ENCODE measurements around the gene NR4A3. TPM values are rescaled to one million over a fixed set of nuclear protein-coding genes. Genes with fewer than 3 reads are reported as not detected.

Gene NR4A3
- total and polyA plus RNA-seq, 2 experiments from 2014 or later: 2.4 to 2.9 TPM

GRCh38 chr9:99867968-99868367, 46.3 kb downstream of the NR4A3 start:
- H3K4me3 ChIP-seq: no peak overlapping the region
- no peak for TF ChIP-seq EZH2 (IDR thresholded peaks at IDR 0.05; ENCODE audit: borderline replicate concordance)
- TF ChIP-seq EZH2phosphoT487 (IDR thresholded peaks at IDR 0.05; ENCODE audit: low read depth, severe bottlenecking, unreplicated experiment): no peak
- no peak for TF ChIP-seq CTCF (IDR thresholded peaks at IDR 0.05; ENCODE audit: poor library complexity)
- no peak for DNase-seq (ENCODE audit: low spot score)
- no peaks in the 10 kb centered on the region for H3K4me1 ChIP-seq (ENCODE audit: insufficient read depth)
- H4K20me1 ChIP-seq (ENCODE audit: insufficient read depth, poor library complexity, severe bottlenecking): no peaks in the 10 kb centered on the region
- H3K27ac ChIP-seq: no peak overlapping the region
- H2AFZ ChIP-seq: no peak overlapping the region
- H3K4me2 ChIP-seq: no peak overlapping the region
- no peaks in the 10 kb centered on the region for H3K36me3 ChIP-seq (replicated peaks; ENCODE audit: insufficient read depth, low read depth)
- H3K9me2 ChIP-seq (replicated peaks; ENCODE audit: insufficient read depth): no peaks in the 10 kb centered on the region
- no peaks in the 10 kb centered on the region for H3K27me3 ChIP-seq
- H3K9me3 ChIP-seq (ENCODE audit: low read depth): no peaks in the 10 kb centered on the region
- H3K79me2 ChIP-seq: no peaks in the 10 kb centered on the region

GRCh38 chr9:99868845-99869244, 47.2 kb downstream of the NR4A3 start:
- no peaks in the 10 kb centered on the region for H3K27me3 ChIP-seq
- no peaks in the 10 kb centered on the region for H4K20me1 ChIP-seq (ENCODE audit: insufficient read depth, poor library complexity, severe bottlenecking)
- H2AFZ ChIP-seq: no peak overlapping the region
- H3K4me3 ChIP-seq: no peak overlapping the region
- no peak for DNase-seq (ENCODE audit: low spot score)
- no peak overlapping the region for H3K4me2 ChIP-seq
- no peaks in the 10 kb centered on the region for H3K9me3 ChIP-seq (ENCODE audit: low read depth)
- H3K4me1 ChIP-seq (ENCODE audit: insufficient read depth): no peaks in the 10 kb centered on the region
- no peak overlapping the region for H3K27ac ChIP-seq
- H3K79me2 ChIP-seq: no peaks in the 10 kb centered on the region
- no peaks in the 10 kb centered on the region for H3K9me2 ChIP-seq (replicated peaks; ENCODE audit: insufficient read depth)
- TF ChIP-seq CTCF (IDR thresholded peaks at IDR 0.05; ENCODE audit: poor library complexity) (no peak), EZH2phosphoT487 (IDR thresholded peaks at IDR 0.05; ENCODE audit: low read depth, severe bottlenecking, unreplicated experiment) (no peak), EZH2 (IDR thresholded peaks at IDR 0.05; ENCODE audit: borderline replicate concordance) (no peak)
- WGBS (ENCODE audit: low lambda C conversion rate, missing lambda C conversion rate): 92% methylated on average over 2 of the region's 2 CpGs
- H3K36me3 ChIP-seq (replicated peaks; ENCODE audit: insufficient read depth, low read depth): no peaks in the 10 kb centered on the region

GRCh38 chr9:99870126-99870525, 48.4 kb downstream of the NR4A3 start:
- no peak for TF ChIP-seq EZH2 (IDR thresholded peaks at IDR 0.05; ENCODE audit: borderline replicate concordance)

DNA sequence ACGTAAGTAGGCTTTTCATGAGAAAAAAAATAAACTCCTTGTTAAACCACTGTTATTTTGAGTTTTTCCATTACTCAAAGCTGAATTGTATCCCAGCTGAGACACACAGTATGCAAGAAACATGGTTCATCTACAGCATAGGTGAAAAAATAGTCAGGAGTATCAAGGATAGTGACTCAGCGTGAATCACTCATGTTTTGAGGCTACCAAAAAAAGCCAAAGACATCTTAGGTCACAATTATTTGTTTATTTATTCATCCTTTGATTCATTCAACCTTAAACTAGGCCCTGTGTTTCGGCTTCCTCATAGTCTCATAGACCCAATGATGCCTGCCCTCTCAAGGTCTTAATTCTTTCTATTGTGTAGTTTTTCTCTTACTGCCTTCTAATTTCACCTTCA, 51.8 kb downstream of the NR4A3 start:
- no peak overlapping the region for H3K27ac ChIP-seq
- no peaks in the 10 kb centered on the region for H3K27me3 ChIP-seq
- no peaks in the 10 kb centered on the region for H3K9me3 ChIP-seq (ENCODE audit: low read depth)
- H4K20me1 ChIP-seq (ENCODE audit: insufficient read depth, poor library complexity, severe bottlenecking): no peaks in the 10 kb centered on the region
- no peak overlapping the region for H2AFZ ChIP-seq
- no peaks in the 10 kb centered on the region for H3K9me2 ChIP-seq (replicated peaks; ENCODE audit: insufficient read depth)
- no peak for DNase-seq (ENCODE audit: low spot score)
- H3K36me3 ChIP-seq (replicated peaks; ENCODE audit: insufficient read depth, low read depth): no peaks in the 10 kb centered on the region
- H3K79me2 ChIP-seq: no peaks in the 10 kb centered on the region
- H3K4me2 ChIP-seq: no peak overlapping the region
- H3K4me1 ChIP-seq (ENCODE audit: insufficient read depth): no peaks in the 10 kb centered on the region
- WGBS (ENCODE audit: low lambda C conversion rate, missing lambda C conversion rate): 96% methylated on average over 3 of the region's 3 CpGs
- no peak overlapping the region for H3K4me3 ChIP-seq
- no peak for TF ChIP-seq CTCF (IDR thresholded peaks at IDR 0.05; ENCODE audit: poor library complexity)
- TF ChIP-seq EZH2phosphoT487 (IDR thresholded peaks at IDR 0.05; ENCODE audit: low read depth, severe bottlenecking, unreplicated experiment): no peak
- TF ChIP-seq EZH2 (IDR thresholded peaks at IDR 0.05; ENCODE audit: borderline replicate concordance): no peak

More at GRCh38 chr9:99870126-99870525, 48.4 kb downstream of the NR4A3 start:
- Histone ChIP-seq H4K20me1 (ENCODE audit: insufficient read depth, poor library complexity, severe bottlenecking) (no peaks in the 10 kb centered on the region), H3K4me1 (ENCODE audit: insufficient read depth) (no peaks in the 10 kb centered on the region), H2AFZ (no peak overlapping the region), H3K79me2 (no peaks in the 10 kb centered on the region), H3K9me3 (ENCODE audit: low read depth) (no peaks in the 10 kb centered on the region), H3K27me3 (no peaks in the 10 kb centered on the region), H3K27ac (no peak overlapping the region), H3K9me2 (replicated peaks; ENCODE audit: insufficient read depth) (no peaks in the 10 kb centered on the region), H3K36me3 (replicated peaks; ENCODE audit: insufficient read depth, low read depth) (no peaks in the 10 kb centered on the region), H3K4me2 (no peak overlapping the region), H3K4me3 (no peak overlapping the region)
- DNase-seq (ENCODE audit: low spot score): no peak
- WGBS (ENCODE audit: low lambda C conversion rate, missing lambda C conversion rate): 90% methylated on average over 5 of the region's 5 CpGs

All from hepatocyte (in vitro differentiated cells).